Large intestine (tissue), 3 donors: ENCODE measurements around the gene POLD3. TPM values are rescaled to one million over a fixed set of nuclear protein-coding genes. Genes with fewer than 3 reads are reported as not detected.

Experiments
- DNase-seq, 2 donors: peaks; one replicate each; pipeline versions ENCODE4 v3.0.0 to v3.0.0-alpha.2; 2013
- H3K27ac ChIP-seq: one replicate; pipeline ENCODE4 v1.5.1; 2013; ENCODE audit warnings: low read length
- H3K27me3 ChIP-seq: 2 replicates; pipeline ENCODE4 v1.6.1; 2013; ENCODE audit warnings: low read length; ENCODE audit not compliant: control insufficient read depth, insufficient read depth
- H3K36me3 ChIP-seq: 2 replicates; pipeline ENCODE4 v1.6.1; 2013; ENCODE audit warnings: low read length; ENCODE audit not compliant: control insufficient read depth, insufficient read depth
- H3K4me1 ChIP-seq: one replicate; pipeline ENCODE4 v1.6.1; 2013; ENCODE audit warnings: low read length; ENCODE audit not compliant: control insufficient read depth, insufficient read depth
- H3K4me3 ChIP-seq: one replicate; pipeline ENCODE4 v1.5.1; 2013; ENCODE audit warnings: low read length
- H3K9me3 ChIP-seq: one replicate; pipeline ENCODE4 v1.6.1; 2013; ENCODE audit warnings: mild to moderate bottlenecking, low read depth, low read length, moderate library complexity; ENCODE audit not compliant: control insufficient read depth
- WGBS: methylation state at CpG from one replicate; pipeline ENCODE4 v1.1.5; 2013; ENCODE audit warnings: low lambda C conversion rate; ENCODE audit not compliant: insufficient coverage; 5-methylcytosine and 5-hydroxymethylcytosine counted together
- polyA plus RNA-seq: library from polyadenylated mRNA; unstranded; fragments of 120-200 nt; gene quantifications from one replicate; pipeline ENCODE4 v1.2.1, GENCODE V29; 2013

The POLD3 gene
- polyA plus RNA-seq, 1 donor = 16.9 TPM

- Histone ChIP-seq H3K27ac (no peak overlapping the region), H3K36me3 (peaks cover 26% of the 10 kb centered on the region), H3K9me3 (no peaks in the 10 kb centered on the region), H3K27me3 (no peaks in the 10 kb centered on the region), H3K4me3 (no peak overlapping the region), H3K4me1 (no peaks in the 10 kb centered on the region)
- no CpG with 5 or more reads among the region's 4 CpGs for WGBS
- DNase-seq = peak in 1 of 2 donors; percentile 7
Measured at GRCh38 chr11:74634537-74634936, 42.2 kb downstream of the POLD3 start.

- no peaks in the 10 kb centered on the region for H3K27me3 ChIP-seq
- no CpG with 5 or more reads among the region's 1 CpG for WGBS
- H3K4me3 ChIP-seq = no peak overlapping the region
- H3K36me3 ChIP-seq = peaks cover 46% of the 10 kb centered on the region
- DNase-seq = no peak
- no peaks in the 10 kb centered on the region for H3K9me3 ChIP-seq
- H3K4me1 ChIP-seq = no peaks in the 10 kb centered on the region
- no peak overlapping the region for H3K27ac ChIP-seq
Measured at GRCh38 chr11:74636630-74637184, 44.3 kb downstream of the POLD3 start.

GRCh38 chr11:74637700-74638099 lies 45.3 kb downstream of the POLD3 start:
- H3K36me3 ChIP-seq = peaks cover 52% of the 10 kb centered on the region
- H3K4me1 ChIP-seq = no peaks in the 10 kb centered on the region

GRCh38 chr11:74638869-74639268 lies 46.5 kb downstream of the POLD3 start:
- WGBS = no CpG with 5 or more reads among the region's 1 CpG
- peaks cover 47% of the 10 kb centered on the region for H3K36me3 ChIP-seq
- H3K4me1 ChIP-seq = no peaks in the 10 kb centered on the region
- no peak overlapping the region for H3K27ac ChIP-seq
- H3K27me3 ChIP-seq = no peaks in the 10 kb centered on the region
- no peaks in the 10 kb centered on the region for H3K9me3 ChIP-seq
- no peak for DNase-seq
- H3K4me3 ChIP-seq = no peak overlapping the region

More at GRCh38 chr11:74637700-74638099, 45.3 kb downstream of the POLD3 start:
- Histone ChIP-seq H3K4me3 (no peak overlapping the region), H3K27ac (no peak overlapping the region), H3K27me3 (no peaks in the 10 kb centered on the region), H3K9me3 (no peaks in the 10 kb centered on the region)
- no peak for DNase-seq
- WGBS = no CpG with 5 or more reads among the region's 1 CpG

- peaks cover 47% of the 10 kb centered on the region for H3K36me3 ChIP-seq
- H3K27ac ChIP-seq = no peak overlapping the region
- H3K27me3 ChIP-seq = no peaks in the 10 kb centered on the region
- no peaks in the 10 kb centered on the region for H3K4me1 ChIP-seq
- DNase-seq = no peak
- H3K9me3 ChIP-seq = no peaks in the 10 kb centered on the region
- no CpG with 5 or more reads among the region's 5 CpGs for WGBS
- no peak overlapping the region for H3K4me3 ChIP-seq
Measured at GRCh38 chr11:74639533-74639932, 47.2 kb downstream of the POLD3 start.

GRCh38 chr11:74641289-74641688 lies 48.9 kb downstream of the POLD3 start:
- Histone ChIP-seq H3K4me3 (no peak overlapping the region), H3K27me3 (no peaks in the 10 kb centered on the region), H3K36me3 (peaks cover 40% of the 10 kb centered on the region), H3K4me1 (no peaks in the 10 kb centered on the region), H3K27ac (no peak overlapping the region), H3K9me3 (no peaks in the 10 kb centered on the region)
- WGBS = no CpG with 5 or more reads among the region's 8 CpGs
- DNase-seq = no peak

GRCh38 chr11:74641905-74642304 lies 49.5 kb downstream of the POLD3 start:
- H3K27ac ChIP-seq = no peak overlapping the region
- no peaks in the 10 kb centered on the region for H3K27me3 ChIP-seq
- peaks cover 41% of the 10 kb centered on the region for H3K36me3 ChIP-seq
- DNase-seq = no peak
- H3K4me1 ChIP-seq = no peaks in the 10 kb centered on the region
- no CpG with 5 or more reads among the region's 4 CpGs for WGBS
- H3K9me3 ChIP-seq = no peaks in the 10 kb centered on the region
- no peak overlapping the region for H3K4me3 ChIP-seq

- H3K27ac ChIP-seq = no peak overlapping the region
- no CpG with 5 or more reads among the region's 5 CpGs for WGBS
- no peak for DNase-seq
- H3K4me3 ChIP-seq = no peak overlapping the region
- H3K36me3 ChIP-seq = peaks cover 41% of the 10 kb centered on the region
- no peaks in the 10 kb centered on the region for H3K9me3 ChIP-seq
- no peaks in the 10 kb centered on the region for H3K27me3 ChIP-seq
- no peaks in the 10 kb centered on the region for H3K4me1 ChIP-seq
Measured at GRCh38 chr11:74642912-74643311, 50.5 kb downstream of the POLD3 start.

GRCh38 chr11:74644081-74644480 lies 51.7 kb downstream of the POLD3 start:
- Histone ChIP-seq H3K27ac (peak overlapping the region; percentile 37), H3K4me3 (no peak overlapping the region), H3K27me3 (no peaks in the 10 kb centered on the region), H3K4me1 (no peaks in the 10 kb centered on the region), H3K36me3 (peaks cover 33% of the 10 kb centered on the region), H3K9me3 (no peaks in the 10 kb centered on the region)
- DNase-seq = no peak
- WGBS = 92% methylated on average over 2 of the region's 4 CpGs

- Histone ChIP-seq H3K36me3 (peaks cover 16% of the 10 kb centered on the region), H3K9me3 (no peaks in the 10 kb centered on the region), H3K27me3 (no peaks in the 10 kb centered on the region), H3K4me1 (no peaks in the 10 kb centered on the region), H3K27ac (no peak overlapping the region), H3K4me3 (no peak overlapping the region)
- no peak for DNase-seq
- WGBS = no CpG with 5 or more reads among the region's 4 CpGs
Measured at GRCh38 chr11:74646215-74646614, 53.8 kb downstream of the POLD3 start.

GRCh38 chr11:74646954-74647353 lies 54.6 kb downstream of the POLD3 start:
- WGBS = 93% methylated on average over 3 of the region's 7 CpGs
- Histone ChIP-seq H3K36me3 (peaks cover 12% of the 10 kb centered on the region), H3K27me3 (no peaks in the 10 kb centered on the region), H3K9me3 (no peaks in the 10 kb centered on the region), H3K4me3 (no peak overlapping the region), H3K27ac (no peak overlapping the region), H3K4me1 (no peaks in the 10 kb centered on the region)
- no peak for DNase-seq
